Ishikawa (cell line): ENCODE measurements around the gene ANGPT4.

Experiments used
- CEBPB ChIP-seq: IDR thresholded peaks from 2 replicates; pipeline ENCODE4 v1.6.1; 2012
- CREB1 ChIP-seq: IDR thresholded peaks from 2 replicates; pipeline ENCODE4 v1.6.1; 2012; ENCODE audit warnings: low read depth
- EGR1 ChIP-seq: IDR thresholded peaks from 2 replicates; pipeline ENCODE4 v1.6.1; 2012
- EP300 ChIP-seq: IDR thresholded peaks from 2 replicates; pipeline ENCODE4 v1.6.1; 2012; ENCODE audit warnings: borderline replicate concordance
- FOXM1 ChIP-seq: IDR thresholded peaks from 2 replicates; pipeline ENCODE4 v1.6.1; 2012; ENCODE audit warnings: low read depth, borderline replicate concordance
- NFIC ChIP-seq: IDR thresholded peaks from 2 replicates; pipeline ENCODE4 v1.6.1; 2012
- RAD21 ChIP-seq: IDR thresholded peaks from 2 replicates; pipeline ENCODE4 v1.6.1; 2012; ENCODE audit warnings: low read depth
- TAF1 ChIP-seq: IDR thresholded peaks from 2 replicates; pipeline ENCODE4 v1.6.1; 2012; ENCODE audit warnings: low read depth, mild to moderate bottlenecking
- TCF12 ChIP-seq: IDR thresholded peaks from 2 replicates; pipeline ENCODE4 v1.6.1; 2012; ENCODE audit warnings: low read depth
- TEAD4 ChIP-seq: IDR thresholded peaks from 2 replicates; pipeline ENCODE4 v1.6.1; 2012
- YY1 ChIP-seq: IDR thresholded peaks from 2 replicates; pipeline ENCODE4 v1.6.1; 2012; ENCODE audit warnings: low read depth
- ZBTB7A ChIP-seq: IDR thresholded peaks from 2 replicates; pipeline ENCODE4 v1.6.1; 2012; ENCODE audit warnings: low read depth
- TF ChIP-seq, protein P1 (sequence below): IDR thresholded peaks from 2 replicates; pipeline ENCODE4 v1.6.1; 2012; ENCODE audit warnings: low read depth, mild to moderate bottlenecking
- TF ChIP-seq, protein P2 (sequence below): IDR thresholded peaks from 2 replicates; pipeline ENCODE4 v1.6.1; 2012
- TF ChIP-seq, protein P3 (sequence below): IDR thresholded peaks from 2 replicates; pipeline ENCODE4 v1.6.1; 2012

ANGPT4 gene

DNA sequence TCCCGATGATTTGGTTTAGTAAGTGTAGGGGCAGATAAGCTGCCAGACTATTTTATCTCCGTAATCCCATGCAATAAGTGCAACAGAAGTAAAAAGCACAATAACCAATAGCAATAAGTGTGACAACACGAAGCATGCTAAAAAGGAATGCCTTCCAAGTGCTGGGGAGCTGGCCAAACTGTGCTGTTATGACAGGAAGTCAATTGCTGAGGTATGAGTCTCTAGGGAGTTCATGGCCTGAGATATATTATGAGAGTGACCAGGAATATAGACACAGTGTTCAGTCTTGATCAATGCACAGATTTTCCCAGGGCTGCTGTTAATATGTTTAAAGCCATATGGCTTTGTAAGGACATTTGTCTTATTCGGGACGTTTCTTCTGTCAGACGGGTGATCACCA is 10.5 kb upstream of the ANGPT4 start:
- TF ChIP-seq, protein P1, sequence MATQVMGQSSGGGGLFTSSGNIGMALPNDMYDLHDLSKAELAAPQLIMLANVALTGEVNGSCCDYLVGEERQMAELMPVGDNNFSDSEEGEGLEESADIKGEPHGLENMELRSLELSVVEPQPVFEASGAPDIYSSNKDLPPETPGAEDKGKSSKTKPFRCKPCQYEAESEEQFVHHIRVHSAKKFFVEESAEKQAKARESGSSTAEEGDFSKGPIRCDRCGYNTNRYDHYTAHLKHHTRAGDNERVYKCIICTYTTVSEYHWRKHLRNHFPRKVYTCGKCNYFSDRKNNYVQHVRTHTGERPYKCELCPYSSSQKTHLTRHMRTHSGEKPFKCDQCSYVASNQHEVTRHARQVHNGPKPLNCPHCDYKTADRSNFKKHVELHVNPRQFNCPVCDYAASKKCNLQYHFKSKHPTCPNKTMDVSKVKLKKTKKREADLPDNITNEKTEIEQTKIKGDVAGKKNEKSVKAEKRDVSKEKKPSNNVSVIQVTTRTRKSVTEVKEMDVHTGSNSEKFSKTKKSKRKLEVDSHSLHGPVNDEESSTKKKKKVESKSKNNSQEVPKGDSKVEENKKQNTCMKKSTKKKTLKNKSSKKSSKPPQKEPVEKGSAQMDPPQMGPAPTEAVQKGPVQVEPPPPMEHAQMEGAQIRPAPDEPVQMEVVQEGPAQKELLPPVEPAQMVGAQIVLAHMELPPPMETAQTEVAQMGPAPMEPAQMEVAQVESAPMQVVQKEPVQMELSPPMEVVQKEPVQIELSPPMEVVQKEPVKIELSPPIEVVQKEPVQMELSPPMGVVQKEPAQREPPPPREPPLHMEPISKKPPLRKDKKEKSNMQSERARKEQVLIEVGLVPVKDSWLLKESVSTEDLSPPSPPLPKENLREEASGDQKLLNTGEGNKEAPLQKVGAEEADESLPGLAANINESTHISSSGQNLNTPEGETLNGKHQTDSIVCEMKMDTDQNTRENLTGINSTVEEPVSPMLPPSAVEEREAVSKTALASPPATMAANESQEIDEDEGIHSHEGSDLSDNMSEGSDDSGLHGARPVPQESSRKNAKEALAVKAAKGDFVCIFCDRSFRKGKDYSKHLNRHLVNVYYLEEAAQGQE, result no peak
- TF ChIP-seq RAD21 (no peak), EGR1 (no peak), NFIC (no peak), YY1 (no peak), EP300 (no peak), ZBTB7A (no peak), TEAD4 (no peak), FOXM1 (no peak), TCF12 (no peak), CEBPB (no peak), CREB1 (no peak), TAF1 (no peak)
- TF ChIP-seq, protein P2, sequence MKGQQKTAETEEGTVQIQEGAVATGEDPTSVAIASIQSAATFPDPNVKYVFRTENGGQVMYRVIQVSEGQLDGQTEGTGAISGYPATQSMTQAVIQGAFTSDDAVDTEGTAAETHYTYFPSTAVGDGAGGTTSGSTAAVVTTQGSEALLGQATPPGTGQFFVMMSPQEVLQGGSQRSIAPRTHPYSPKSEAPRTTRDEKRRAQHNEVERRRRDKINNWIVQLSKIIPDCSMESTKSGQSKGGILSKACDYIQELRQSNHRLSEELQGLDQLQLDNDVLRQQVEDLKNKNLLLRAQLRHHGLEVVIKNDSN, result no peak
- TF ChIP-seq, protein P3, sequence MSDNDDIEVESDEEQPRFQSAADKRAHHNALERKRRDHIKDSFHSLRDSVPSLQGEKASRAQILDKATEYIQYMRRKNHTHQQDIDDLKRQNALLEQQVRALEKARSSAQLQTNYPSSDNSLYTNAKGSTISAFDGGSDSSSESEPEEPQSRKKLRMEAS, result no peak

DNA sequence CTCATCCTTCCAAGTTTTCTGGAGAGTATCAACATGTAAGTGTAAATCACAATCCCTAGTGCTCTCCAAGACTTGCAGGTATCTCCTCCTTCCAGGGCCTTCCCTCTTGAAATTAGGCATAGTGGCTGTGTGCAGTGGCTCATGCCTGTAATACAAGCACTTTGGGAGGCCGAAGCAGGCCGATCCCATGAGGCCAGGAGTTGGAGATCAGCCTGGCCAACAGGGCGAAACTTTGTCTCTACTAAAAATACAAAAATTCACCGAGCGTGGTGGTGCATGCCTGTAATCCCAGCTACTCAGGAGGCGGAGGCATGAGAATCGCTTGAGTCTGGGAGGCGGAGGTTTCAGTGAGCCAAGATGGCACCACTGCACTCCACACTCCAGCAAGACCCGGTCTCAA is 9.4 kb upstream of the ANGPT4 start:
- TF ChIP-seq CEBPB (no peak), TCF12 (no peak), RAD21 (no peak), YY1 (no peak), EGR1 (no peak), CREB1 (no peak), ZBTB7A (no peak), EP300 (no peak), TEAD4 (no peak), FOXM1 (no peak), NFIC (no peak), TAF1 (no peak)
- TF ChIP-seq, protein P1, result no peak
- TF ChIP-seq, protein P3, result no peak
- TF ChIP-seq, protein P2, result no peak

DNA sequence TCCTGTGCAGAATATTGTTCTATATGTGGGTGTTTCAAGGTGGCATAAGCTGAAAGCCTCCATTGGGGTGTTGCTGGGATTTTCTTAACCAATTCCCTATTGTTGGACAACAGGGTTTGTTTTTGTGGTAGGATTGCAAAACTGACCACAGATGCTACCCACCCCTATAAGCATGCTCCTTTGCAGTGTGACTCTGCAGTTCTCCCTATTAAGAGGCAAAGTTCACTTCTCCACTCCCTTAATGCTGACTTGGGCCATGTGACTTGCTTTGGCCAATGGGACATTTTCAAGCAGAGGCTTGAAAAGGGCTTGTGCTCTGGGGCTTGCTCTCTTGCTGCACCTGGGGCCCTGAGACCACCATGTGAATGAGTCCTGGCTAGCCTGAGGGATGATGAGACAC is 8.5 kb upstream of the ANGPT4 start:
- TF ChIP-seq TCF12 (no peak), EP300 (no peak), RAD21 (no peak), EGR1 (no peak), TAF1 (no peak), NFIC (no peak), TEAD4 (no peak), FOXM1 (no peak), YY1 (no peak), ZBTB7A (no peak), CEBPB (no peak), CREB1 (no peak)
- TF ChIP-seq, protein P3, result no peak
- TF ChIP-seq, protein P2, result no peak
- TF ChIP-seq, protein P1, result no peak

DNA sequence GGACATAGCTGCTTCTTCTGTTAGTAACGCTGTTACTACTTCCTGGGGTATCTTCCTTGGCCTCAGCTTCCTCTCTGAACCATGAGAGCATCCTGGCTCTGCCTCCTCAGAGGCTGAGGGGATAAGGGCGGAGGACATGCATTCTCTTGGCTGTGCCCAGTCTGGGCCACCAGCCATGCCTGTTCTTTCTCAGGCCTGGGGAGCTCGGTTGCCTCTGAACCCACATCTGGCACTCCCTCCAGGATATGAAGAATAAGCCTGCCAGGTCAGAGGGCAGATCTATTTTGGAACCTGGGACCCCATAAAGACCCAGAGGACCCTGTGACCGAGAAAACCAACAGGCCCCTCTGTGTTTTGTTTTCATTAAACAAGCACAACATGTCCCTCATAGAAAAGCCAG is 6.6 kb upstream of the ANGPT4 start:
- TF ChIP-seq EP300, result no peak
- TF ChIP-seq TCF12, result no peak
- no peak for TF ChIP-seq NFIC
- no peak for TF ChIP-seq ZBTB7A
- TF ChIP-seq, protein P3, result no peak
- TF ChIP-seq, protein P1, result no peak
- TF ChIP-seq RAD21, result no peak
- no peak for TF ChIP-seq CEBPB
